Heart right ventricle (tissue), 16 donors: ENCODE measurements around the gene ILF2. TPM values are rescaled to one million over a fixed set of nuclear protein-coding genes. Genes with fewer than 3 reads are reported as not detected.

Experiments used
- ATAC-seq, 8 donors: fragments of 200-7000 bp; cut with Tn5 transposase; one replicate each; pipeline ENCODE4 v1.9.1; 2020; ENCODE audit warnings: mild to moderate bottlenecking in 8 of 8, moderate library complexity in 8 of 8, moderate number of reproducible peaks in 1 of 8
- DNase-seq, 2 donors: peaks; one replicate each; pipeline ENCODE4 v3.0.0-alpha.2; 2020
- H3K27ac ChIP-seq, 10 donors: fragments of 200-600 bp; sonication (generic) in 2 of 10; one replicate each; pipeline versions ENCODE4 v1.5.0 to v1.8.0; 2020 to 2022; ENCODE audit warnings: mild to moderate bottlenecking in 3 of 10
- H3K27me3 ChIP-seq, 7 donors: fragments of 200-600 bp; one replicate each; pipeline ENCODE4 v1.8.0; 2021 to 2022; ENCODE audit warnings: mild to moderate bottlenecking in 2 of 7
- H3K36me3 ChIP-seq, 9 donors: fragments of 200-600 bp; sonication (generic) in 1 of 9; one replicate each; pipeline versions ENCODE4 v1.5.0 to v1.8.0; 2020 to 2022; ENCODE audit warnings: mild to moderate bottlenecking in 2 of 9
- H3K4me1 ChIP-seq, 9 donors: fragments of 200-600 bp; sonication (generic) in 1 of 9; one replicate each; pipeline versions ENCODE4 v1.5.0 to v1.8.0; 2020 to 2022; ENCODE audit warnings: mild to moderate bottlenecking in 4 of 9
- H3K4me3 ChIP-seq, 10 donors: fragments of 200-600 bp; sonication (generic) in 2 of 10; one replicate each; pipeline versions ENCODE4 v1.5.0 to v1.8.0; 2020 to 2022; ENCODE audit warnings: mild to moderate bottlenecking in 7 of 10, moderate library complexity in 2 of 10
- H3K9me3 ChIP-seq, 11 donors: fragments of 200-600 bp in 10 of 11; sonication (generic) in 2 of 11; one replicate each; pipeline versions ENCODE4 v1.5.0 to v1.8.0; 2013 to 2022; ENCODE audit warnings: mild to moderate bottlenecking in 2 of 11, control low read depth in 1 of 11, moderate library complexity in 1 of 11
- CTCF ChIP-seq, 9 donors: fragments of 200-600 bp; sonication (generic) in 2 of 9; IDR thresholded peaks; one replicate each; pipeline versions ENCODE4 v1.5.0 to v1.8.0; 2021 to 2022; ENCODE audit warnings: antibody characterized with exemption in 9 of 9, mild to moderate bottlenecking in 5 of 9, moderate library complexity in 1 of 9
- WGBS, 2 donors: extraction: QIAGEN DNeasy Blood & Tissue Kit; methylation state at CpG; one replicate each; pipeline ENCODE4 v1.1.7; 2013; ENCODE audit warnings: inconsistent platforms in 1 of 2; 5-methylcytosine and 5-hydroxymethylcytosine counted together
- intact Hi-C, 10 donors: fragments of 100-400 bp; cut with DNase I; formaldehyde crosslinking; loops; one replicate each; pipeline versions ENCODE4 v1.11.1 to v1.14.2; 2022
- polyA plus RNA-seq, 2 donors: library from polyadenylated mRNA; stranded (reverse); fragments of 200-250 nt; gene quantifications; one replicate each; pipeline ENCODE4 v1.2.3, GENCODE V29; 2013
- total RNA-seq, 10 donors: library from RNA; stranded (reverse); fragmentation: NEBNext Ultra II Directional in 3 of 10; extraction: Animal tissue kit (Norgen Biotek cat#: 25700) in 3 of 10; gene quantifications; one replicate each; pipeline versions ENCODE4 v1.2.1 to v1.2.4, GENCODE V29; 2021 to 2023
- donor health status: Arrhythmogenic right ventricular cardiomyopathy.
- donor health status: ischemic (EF 13 %, LVEDD 7.1; RV severe dilation, severe dysfunction).
- donor health status: healthy with polysubstance abuse.
- donor health status: DM: no; HTN: yes; CAD: no.
- donor health status: DM: no; HTN: no; CAD: no.
- donor health status: ischemic (EF 25% LVEDD 6.9; RV normal size, moderate dysfunction).
- donor health status: ischemic (EF 25% LVEDD 5.7; RV mildly dilated, moderate dysfunction).
- donor health status: healthy.
- donor health status: DM: yes; HTN: yes; CAD: no.
- donor health status: Ischemic cardiomyopathy.
- donor health status: ischemic (EF 35%, LVEDD 5.7; RV mildly dilated, moderate dysfunction).
- donor health status: nonischemic (EF 11% LVEDD 7.7; RV severe dilation, severe dysfunction).
- donor health status: DM: yes; HTN: yes; CAD: no.
- donor health status: PGD.
- donor health status: ischemic (EF 29% LVEDD 5.4; RV normal size, mild dysfunction).
- donor health status: nonischemic (EF 23%, LVEDD 6.1; RV moderate dilation, normal function).

The ILF2 gene
- total and polyA plus RNA-seq, 12 donors = 17.3 to 114 (median 70.8) TPM

- H3K4me3 ChIP-seq = no peak overlapping the region
- peaks cover 0 to 32% (median 16%) of the 10 kb centered on the region in 9 donors for H3K36me3 ChIP-seq
- DNase-seq = no peak
- intact Hi-C loops = no loop called here
- no peak for TF ChIP-seq CTCF (IDR thresholded peaks at IDR 0.05)
- no peaks in the 10 kb centered on the region for H3K9me3 ChIP-seq
- 56% methylated on average over 3 of the region's 3 CpGs for WGBS, 2 donors
- peak in 3 of 8 donors; percentile 6 to 21 (median 7) for ATAC-seq
- peaks cover 2 to 46% (median 23%) of the 10 kb centered on the region in 9 donors for H3K4me1 ChIP-seq
- H3K27me3 ChIP-seq = no peaks in the 10 kb centered on the region
- H3K27ac ChIP-seq = peak overlapping the region in 4 of 10 donors; percentile 7 to 23 (median 21)
These were observed 21.5 kb downstream of the ILF2 start for GRCh38 chr1:153649137-153649862.

GRCh38 chr1:153648000-153648643, 22.7 kb downstream of the ILF2 start:
- Histone ChIP-seq H3K27ac (peak overlapping the region in 1 of 10 donors; percentile 24), H3K27me3 (no peaks in the 10 kb centered on the region), H3K9me3 (no peaks in the 10 kb centered on the region), H3K36me3 (peaks cover 0 to 44% (median 23%) of the 10 kb centered on the region in 9 donors), H3K4me1 (peaks cover 2 to 56% (median 30%) of the 10 kb centered on the region in 9 donors), H3K4me3 (no peak overlapping the region)
- intact Hi-C loops = no loop called here
- DNase-seq (no peak), ATAC-seq (peak in 4 of 8 donors; percentile 7 to 53 (median 12))
- WGBS, 2 donors = 87 to 88% methylated on average over 10 of the region's 10 CpGs
- TF ChIP-seq CTCF (IDR thresholded peaks at IDR 0.05) = no peak

- H3K27me3 ChIP-seq = no peaks in the 10 kb centered on the region
- H3K9me3 ChIP-seq = no peaks in the 10 kb centered on the region
- H3K4me3 ChIP-seq = no peak overlapping the region
- intact Hi-C loops = no loop called here
- peaks cover 0 to 52% (median 30%) of the 10 kb centered on the region in 9 donors for H3K36me3 ChIP-seq
- H3K4me1 ChIP-seq = peaks cover 2 to 57% (median 31%) of the 10 kb centered on the region in 9 donors
- H3K27ac ChIP-seq = peak overlapping the region in 3 of 10 donors; percentile 19 to 30 (median 24)
- no peak for TF ChIP-seq CTCF (IDR thresholded peaks at IDR 0.05)
- ATAC-seq (peak in 5 of 8 donors; percentile 10 to 23 (median 12)), DNase-seq (no peak)
- WGBS, 2 donors = 43 to 56% methylated on average over 2 of the region's 2 CpGs
These were observed 23.5 kb downstream of the ILF2 start for GRCh38 chr1:153647346-153647714.

GRCh38 chr1:153646672-153647345, 24.0 kb downstream of the ILF2 start:
- ATAC-seq (peak in 7 of 8 donors; percentile 3 to 30 (median 15)), DNase-seq (no peak)
- intact Hi-C loops = no loop called here
- no peak for TF ChIP-seq CTCF (IDR thresholded peaks at IDR 0.05)
- H3K36me3 ChIP-seq = peaks cover 0 to 57% (median 35%) of the 10 kb centered on the region in 9 donors
- H3K27me3 ChIP-seq = no peaks in the 10 kb centered on the region
- H3K4me3 ChIP-seq = no peak overlapping the region
- peaks cover 2 to 62% (median 33%) of the 10 kb centered on the region in 9 donors for H3K4me1 ChIP-seq
- WGBS, 2 donors = 81 to 85% methylated on average over 5 of the region's 5 CpGs
- H3K9me3 ChIP-seq = no peaks in the 10 kb centered on the region
- H3K27ac ChIP-seq = peak overlapping the region in 3 of 10 donors; percentile 19 to 30 (median 24)
